Amniotic stem cell (primary cell): ENCODE data around the gene KRTDAP.

ENCODE experiments used
- DNase-seq: peaks from one replicate; lab custom pipeline; 2025; lab: John Stamatoyannopoulos, UW

KRTDAP gene, protein sequence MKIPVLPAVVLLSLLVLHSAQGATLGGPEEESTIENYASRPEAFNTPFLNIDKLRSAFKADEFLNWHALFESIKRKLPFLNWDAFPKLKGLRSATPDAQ

DNA sequence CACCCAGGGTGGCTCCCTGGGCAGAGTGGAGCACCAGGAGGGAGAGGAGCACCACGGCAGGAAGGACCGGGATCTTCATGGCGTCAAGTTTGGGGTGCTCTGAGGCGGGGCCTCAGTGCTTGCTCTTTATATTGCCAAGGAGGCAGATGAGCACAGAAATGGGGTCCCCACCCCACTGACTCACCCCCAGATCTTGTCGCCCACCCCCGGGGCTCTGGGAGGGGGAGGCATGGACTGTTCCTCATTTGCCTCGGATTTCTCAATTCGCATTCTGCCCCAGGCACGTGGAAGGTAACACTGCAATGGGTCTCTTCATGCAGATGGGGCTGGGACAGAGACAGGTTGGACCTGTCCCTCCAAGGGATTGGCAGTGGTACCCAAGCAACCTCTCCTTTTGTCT lies at the start of gene KRTDAP:
Gene KRTDAP, minus strand, starts transcription at position 101 of the 400 bp plus-strand sequence. Its CDS starts 22 bp downstream, at position 79.
- DNase-seq, result no peak

DNA sequence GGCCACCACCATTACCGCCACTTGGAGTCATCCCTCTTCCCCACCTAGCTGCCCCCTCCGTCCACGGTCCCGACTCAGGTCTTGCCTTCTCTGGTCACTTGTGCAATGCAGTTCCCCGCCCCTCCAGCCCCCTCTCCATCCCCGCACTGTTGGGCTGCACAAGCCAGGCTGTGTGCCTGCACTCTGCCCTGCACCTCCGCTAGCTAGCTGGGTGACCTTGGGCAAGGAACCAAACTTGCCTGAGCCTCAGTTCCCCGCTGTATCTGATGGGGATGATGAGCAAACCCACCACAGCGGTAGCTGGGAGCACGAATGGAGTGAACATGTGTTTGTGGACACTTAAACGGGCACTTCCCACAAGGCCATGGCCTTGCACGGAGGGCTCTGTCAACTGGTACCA lies 49.6 kb upstream of the KRTDAP start:
- DNase-seq, result no peak

DNA sequence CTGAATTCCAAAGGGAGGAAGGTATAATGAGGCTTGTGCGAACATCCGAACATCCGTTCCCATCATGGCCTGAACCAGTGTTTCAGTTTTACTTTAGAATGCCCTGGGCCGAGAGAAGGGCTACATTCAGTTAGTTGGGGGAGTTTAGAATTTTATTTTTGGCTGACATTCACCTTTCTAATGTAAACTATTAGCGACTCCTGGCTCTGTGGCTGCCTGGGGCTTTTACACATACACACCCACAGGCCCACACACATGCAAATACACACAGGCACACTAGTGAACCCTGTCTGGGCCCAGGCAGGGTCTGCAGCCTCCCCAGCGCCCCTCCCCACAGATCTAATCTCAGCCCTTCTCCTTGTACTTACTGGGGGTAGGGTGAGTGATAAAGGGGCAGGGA lies 49.0 kb upstream of the KRTDAP start:
- DNase-seq, result no peak

DNA sequence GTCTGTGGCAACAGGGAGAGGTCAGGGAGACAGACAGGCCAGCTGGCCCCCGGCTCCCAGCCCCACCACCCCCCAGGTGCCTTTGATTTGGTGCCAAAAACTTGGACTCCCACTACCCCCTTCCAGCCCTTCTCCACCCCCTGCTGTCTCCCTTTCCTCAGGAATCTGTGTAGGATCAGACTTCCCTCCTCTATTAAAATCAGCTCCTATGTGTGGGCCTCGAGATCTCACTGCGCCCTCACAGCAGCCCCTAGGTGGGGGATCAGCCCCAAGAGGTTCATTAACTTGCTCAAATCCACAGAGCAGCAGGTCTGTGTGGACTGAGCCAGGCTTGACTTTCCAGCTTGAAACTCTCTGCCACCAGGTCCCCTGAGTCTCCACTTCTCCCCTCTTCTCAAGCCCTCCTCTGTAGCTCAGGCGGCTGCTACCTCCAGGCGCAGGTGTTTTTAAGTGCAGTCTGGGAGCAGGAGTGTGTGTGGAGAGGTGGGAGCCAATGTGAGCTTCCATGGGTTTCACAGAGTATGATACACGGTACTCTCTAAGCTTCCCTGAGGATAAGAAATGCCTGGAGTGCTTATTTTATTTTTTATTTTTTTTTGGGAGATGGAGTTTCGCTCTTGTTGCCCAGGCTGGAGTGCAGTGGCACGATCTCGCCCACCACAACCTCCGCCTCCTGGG lies 44.7 kb upstream of the KRTDAP start:
- no peak for DNase-seq

DNA sequence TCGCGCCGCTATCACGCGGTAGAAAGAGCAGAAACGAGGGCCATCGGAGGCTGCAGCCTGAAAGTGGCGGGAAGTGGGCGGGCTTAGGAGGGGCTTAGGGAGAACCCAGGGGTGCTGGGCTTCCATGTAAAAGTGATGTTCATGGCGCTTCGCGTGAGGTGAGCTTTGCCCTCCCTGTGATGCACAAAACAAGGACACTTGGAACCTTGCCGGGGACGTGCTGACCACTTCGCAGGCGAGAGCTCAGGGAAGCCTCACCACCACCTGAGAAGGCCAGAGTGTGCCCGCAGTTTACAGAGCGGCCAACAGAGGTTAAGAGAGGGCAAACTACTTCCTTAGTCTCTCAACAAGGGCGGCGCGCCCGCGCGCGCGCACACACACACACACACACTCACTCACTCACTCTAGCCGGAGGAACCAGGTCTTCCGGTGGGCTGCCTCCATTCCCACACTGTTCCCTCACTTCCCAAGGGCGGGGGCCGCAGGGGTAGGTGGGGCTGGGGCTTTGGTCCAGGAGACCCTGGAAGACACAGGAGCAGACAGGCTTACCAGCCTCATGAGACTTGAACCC lies 43.6 kb upstream of the KRTDAP start:
- no peak for DNase-seq

DNA sequence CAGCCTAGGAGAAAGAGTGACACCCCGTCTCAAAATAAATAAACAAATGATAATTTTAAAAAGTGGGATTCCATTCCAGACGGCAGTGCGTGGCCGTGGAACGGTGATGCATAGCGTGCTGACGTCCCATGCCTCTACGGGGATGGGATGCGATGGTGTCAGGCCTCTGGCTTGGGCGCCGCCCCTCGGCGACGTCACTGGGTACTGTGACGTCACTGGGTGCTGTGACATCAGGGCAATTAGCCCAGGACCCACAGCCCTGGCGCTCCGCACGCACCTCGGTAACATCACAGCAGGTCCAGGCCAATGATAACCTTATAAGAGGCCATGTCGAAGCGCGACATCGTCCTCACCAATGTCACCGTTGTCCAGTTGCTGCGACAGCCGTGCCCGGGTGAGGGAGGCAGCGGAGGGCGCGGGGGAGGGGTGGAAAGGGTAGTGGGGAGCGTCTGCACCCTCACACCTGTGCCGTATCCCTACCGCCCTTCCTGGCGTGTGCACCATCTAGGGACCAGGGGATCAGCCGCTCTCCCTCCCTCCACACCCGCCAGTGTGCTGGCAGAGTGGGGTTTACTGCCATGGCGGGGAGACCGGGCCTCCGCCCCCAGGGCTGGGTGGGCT lies 43.0 kb upstream of the KRTDAP start, which contains the start of gene GAPDHS:
Gene GAPDHS, plus strand, starts transcription at position 256 of the 621 bp plus-strand sequence. Its CDS starts 72 bp downstream, at position 328.
- no peak for DNase-seq

DNA sequence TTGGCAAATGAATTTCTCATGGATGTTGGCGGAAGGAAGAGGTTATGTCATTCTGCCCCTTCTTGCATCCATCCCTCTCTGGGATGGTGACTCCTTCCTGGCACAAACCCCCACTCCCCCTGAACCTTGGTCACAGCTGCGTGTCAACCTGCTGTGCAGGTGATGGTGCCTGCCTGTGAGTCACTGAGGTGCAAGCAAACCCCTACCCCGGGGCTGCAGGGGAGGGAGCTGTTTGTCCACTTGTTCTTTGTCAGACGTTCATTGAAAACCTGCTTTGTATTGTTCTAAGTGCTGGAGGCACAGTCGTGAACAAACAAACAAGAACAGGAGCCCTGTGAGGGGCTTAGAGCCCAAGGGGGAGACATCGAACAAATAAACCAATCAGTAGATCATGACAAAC lies 41.0 kb upstream of the KRTDAP start:
- DNase-seq, result no peak

DNA sequence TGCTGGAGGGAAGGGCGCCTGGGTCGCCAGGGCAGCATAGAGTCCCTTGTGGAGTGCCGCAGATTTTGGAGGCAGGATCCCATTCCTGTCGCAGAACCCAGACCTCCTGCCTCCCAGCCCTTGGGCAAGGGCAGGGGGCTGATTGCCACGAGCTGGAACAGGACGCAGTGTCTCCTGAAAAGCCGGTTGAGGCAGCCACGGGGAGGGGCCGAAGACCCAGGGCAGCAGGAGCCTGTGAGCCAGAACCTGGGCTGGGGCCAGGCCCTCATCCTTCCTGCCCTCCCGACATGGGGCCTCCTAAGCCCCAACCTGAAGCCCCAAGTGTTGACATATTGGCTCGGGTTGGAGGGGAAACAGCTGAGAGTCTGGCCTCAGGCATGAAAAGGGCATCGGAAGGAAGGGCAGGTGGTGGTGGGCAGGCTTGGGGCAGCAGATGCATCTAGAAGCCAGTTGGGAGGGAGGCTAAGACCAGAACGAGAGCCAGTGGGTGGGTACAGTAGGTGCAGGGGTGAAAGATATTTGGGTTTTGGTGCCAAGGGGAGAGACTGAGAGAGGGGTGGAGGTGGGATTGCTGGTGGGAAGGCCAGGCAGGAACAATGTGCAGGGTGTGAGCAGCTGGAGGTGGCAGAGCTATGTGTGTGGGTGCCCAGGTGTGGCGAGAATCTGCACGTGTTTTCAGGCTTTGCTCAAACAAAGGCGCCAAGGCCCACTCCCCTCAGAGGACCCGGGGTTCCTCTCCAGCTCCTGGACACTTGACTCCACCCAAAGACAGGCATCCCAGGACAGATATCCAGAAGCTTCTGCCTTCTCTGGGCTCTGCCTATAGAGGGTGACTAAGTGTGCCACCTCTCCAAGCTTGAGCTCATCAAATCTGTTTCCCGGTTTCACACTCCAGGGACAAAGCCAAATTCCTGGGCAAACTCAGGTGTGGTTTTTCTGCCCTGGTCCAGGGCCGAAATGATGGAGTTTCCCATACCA lies 39.3 kb upstream of the KRTDAP start:
- DNase-seq, result no peak

DNA sequence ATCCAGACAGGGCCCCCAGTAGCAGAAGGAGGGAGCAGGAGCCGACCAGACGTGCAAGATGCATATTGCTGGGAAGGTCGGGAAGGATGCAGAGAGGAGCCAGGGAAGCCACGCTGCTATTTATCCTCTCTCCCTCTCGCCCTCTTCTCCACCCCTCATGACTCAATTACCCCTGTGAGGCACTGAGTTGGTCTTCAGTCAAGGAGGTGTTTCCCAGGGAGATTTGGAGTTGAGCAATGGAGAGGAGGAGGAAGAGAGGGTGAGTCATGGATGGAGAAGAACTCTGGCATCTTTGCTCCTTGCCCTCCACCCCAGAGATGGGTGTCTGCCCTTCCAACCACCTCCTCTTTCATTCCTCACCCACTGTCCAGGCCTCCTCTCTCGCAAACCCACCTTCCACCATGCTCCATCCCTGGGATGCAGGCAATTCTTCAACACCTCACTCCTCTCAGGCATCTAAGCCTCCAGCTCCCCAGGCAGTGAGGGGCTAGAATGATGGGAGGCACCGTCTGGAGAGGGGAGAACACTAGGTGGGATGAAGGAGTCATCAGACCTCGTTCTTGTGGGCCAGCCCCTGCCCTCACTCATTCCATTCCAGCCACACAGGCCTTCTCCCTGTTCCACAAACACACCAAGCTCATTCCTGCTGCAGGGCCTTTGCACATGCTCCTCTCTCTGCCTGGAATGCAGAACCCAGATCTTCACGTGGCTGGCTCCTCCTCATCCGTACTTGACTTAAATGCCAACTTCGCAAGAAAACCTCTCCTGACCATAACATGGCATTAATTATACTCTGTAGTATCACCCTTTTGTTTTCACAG lies 38.2 kb upstream of the KRTDAP start, which contains the start of gene SBSN:
Gene SBSN, minus strand, starts transcription at position 94 of the 821 bp plus-strand sequence. Its CDS starts 30 bp downstream, at position 64.
- peak; percentile 10 for DNase-seq

DNA sequence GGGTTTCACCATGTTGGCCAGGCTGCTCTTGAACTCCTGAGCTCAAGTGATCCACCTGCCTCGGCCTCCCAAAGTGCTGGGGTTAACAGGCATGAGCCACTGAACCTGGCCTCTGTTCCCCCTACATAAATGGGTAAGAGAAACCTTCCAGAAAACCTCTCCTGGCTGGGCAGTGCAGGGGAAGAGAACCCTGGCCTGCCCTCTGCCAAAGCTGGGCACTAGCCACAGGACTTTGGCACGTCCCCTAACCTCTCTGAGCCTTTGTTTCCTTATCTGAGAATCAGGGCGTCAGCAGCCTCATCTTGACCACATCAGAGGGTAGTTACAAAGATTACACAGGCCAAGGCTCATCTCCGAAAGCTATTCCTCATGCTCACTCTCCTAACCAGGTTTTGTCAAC lies 35.6 kb upstream of the KRTDAP start:
- DNase-seq, result no peak

DNA sequence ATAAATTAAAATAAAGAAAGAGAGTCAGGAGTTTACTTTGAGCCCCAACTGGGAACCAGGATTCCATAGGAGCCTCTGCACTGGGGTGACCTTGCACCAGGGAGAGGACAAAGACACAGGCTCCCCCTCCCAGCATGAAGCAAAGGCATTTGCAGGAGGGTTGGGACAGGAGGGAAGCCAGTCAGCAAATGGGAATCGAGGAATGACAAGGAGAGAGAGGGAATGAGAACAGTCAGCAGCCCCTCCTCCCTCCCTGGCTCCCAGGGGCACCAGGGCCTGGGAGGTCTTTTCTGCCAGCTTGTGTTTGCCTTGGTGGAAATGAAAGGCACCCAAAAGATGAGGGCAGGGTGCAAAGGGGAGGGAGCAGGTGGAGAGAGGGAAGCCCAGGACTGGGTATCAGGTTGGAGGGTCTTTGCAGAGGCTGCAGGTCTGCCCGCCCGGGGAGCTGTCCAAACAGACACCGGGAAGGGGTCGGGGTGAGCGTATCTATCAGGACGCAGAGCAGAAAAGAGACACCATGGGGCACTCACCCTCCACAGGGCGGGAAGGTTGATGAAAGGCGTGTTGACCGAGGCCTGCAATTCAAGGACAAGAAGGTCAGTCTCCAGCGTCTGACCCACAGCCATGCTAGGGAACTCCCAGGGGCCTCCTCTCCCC lies 34.0 kb upstream of the KRTDAP start:
- DNase-seq, result no peak

DNA sequence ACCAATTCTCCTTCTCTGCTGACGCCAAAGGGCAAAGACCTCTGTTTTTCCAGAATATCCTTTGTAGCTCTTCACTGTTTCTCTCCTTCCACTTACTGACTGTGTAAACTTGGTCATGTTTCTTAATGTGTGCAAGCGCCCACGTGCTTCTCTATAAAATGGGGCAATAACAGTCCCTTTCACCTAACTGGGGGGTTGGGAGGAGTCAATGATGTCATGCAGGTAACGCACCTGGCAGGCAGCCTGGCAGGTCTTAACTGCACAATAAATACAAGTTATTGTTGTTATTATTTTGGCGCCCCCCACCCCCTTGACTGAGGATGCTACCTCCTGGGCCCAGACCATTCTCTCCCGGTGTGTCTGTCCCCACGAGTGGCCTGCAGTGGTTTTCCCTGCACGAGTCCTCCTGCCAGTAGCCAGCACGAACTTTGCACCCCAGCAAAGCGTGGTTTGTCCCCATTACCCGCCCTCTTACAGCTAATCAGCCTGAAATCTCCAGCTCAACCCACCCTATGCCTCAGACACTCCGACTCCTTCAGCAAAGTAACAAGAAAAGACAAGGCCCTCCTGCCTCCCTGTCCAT lies 32.6 kb upstream of the KRTDAP start:
- no peak for DNase-seq

DNA sequence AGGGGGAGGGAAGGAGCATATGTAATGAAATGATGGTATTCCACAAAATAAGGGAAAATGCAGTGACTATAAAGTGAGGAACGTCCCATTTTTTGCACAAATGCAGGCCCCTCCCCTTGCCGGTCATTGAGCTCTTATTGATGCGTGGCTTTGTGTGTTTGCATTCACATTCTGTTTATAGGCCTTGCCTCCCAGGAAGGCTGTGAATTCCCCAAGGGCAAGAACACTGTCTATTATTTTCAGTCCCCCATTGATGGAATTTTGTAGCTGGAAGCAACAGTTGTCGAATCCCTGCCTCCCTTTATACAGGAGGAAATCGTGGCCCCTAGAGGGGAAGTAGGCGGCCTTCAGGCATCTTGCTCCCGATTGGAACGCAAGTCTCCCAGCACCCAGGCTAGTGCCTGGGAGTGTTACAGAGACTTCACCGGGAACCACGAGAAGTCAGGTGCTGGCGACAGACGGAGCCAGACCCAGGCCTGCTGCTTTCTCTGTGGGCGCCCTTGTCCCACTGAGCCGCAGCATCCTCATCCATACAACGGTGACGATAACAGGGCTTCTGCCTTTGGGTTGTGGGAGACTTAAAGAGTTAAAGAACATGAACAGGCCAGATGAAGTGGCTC lies 31.0 kb upstream of the KRTDAP start:
- no peak for DNase-seq

DNA sequence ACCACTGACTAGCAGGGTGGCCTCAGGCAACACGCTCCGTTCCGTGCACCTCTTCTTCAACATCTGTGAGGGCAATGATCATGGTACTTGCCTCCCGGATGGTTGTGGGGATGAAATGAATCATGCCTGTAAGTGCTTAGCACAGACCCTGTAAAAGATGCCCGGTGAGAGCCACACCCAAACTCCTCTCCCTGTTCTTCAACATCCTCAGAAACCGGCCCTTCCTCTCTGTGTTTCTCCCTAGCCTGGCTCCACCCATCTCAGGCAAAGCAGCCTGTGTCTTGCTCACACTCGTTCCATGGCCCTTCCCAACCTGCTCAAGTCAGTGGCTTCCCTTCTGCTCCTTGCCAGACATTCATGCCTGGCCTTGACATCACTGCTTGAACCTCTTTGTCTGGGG lies 29.0 kb upstream of the KRTDAP start:
- DNase-seq, result no peak

DNA sequence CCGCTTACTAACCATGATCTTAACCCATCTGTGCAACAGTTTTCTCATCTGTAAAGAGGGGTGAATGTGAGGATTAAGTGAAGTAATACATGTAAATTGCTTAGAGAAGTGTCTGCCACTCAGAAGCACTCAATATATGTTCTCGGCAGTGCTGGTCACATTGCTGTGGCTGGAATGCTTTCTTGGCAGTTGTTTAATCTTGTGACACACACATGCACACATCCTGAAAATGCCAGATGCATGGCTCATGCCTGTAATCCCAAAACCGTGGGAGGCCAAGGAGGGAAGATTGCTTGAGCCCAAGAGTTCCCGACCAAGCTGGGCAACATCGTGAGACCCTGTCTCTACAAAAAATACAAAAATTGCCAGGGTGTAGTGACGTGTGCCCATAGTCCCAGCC lies 28.0 kb upstream of the KRTDAP start:
- peak; percentile 61 for DNase-seq

DNA sequence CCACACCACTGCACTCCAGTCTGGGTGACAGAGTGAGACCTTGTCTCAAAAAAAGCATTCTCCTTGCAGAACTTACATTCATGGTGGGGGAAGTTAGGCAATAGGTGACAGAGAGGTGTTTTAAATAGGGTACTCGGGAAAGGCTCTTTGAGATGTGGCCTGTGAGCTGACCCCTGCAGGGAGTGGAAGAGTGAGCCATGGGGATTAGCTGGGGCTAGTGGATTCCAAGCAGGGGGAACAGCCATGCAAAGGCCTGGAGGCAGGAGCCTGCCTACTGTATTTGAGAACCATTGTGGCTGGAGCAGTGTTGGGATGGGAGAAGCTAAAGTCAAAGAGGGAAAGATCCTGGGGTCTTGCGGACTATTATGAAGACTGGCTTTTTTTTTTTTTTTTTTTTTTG lies 27.1 kb upstream of the KRTDAP start:
- no peak for DNase-seq

DNA sequence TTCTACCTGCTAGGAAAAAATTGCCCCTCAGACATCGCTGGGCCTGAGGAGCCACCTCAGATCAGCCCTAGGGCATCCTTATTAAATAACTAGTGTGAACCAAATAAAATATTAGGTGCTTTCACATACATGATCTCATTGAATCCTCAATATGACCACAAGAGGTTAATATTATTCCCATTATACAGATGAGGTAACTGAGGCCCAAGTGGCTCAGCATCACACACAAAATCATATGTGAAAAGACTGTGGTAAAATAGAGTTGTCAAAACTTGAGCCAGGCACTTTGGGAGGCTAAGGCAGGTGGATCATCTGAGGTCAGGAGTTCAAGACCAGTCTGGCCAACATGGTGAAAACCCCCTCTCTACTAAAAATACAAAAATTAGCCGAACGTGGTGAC lies 26.0 kb upstream of the KRTDAP start:
- no peak for DNase-seq

DNA sequence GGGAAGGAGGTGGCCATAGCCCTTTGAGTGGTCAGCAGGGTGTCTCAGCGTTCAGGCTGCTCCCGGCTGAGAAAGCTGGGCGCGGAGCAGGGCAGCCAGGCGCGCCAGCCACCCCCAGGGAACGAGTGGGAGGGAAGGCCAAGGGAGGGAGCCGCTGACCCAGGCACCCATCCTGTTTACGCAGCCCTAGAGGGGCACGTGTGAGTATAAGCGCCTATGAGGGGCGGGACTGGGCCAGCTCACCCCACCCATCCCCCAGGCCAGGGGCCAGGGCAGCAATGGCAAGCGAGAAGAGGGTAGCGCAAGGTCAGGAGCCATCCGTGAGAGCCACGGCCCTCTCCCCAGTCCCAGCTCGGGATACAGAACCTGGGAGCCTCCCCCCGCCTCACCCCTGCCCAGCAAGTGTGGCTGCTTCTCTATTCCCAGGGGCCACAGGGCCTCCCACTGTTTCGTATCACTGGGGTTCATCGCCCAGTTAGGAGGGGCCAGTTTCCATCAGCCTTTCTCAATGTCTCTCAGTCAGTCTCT lies 24.1 kb upstream of the KRTDAP start:
- no peak for DNase-seq

DNA sequence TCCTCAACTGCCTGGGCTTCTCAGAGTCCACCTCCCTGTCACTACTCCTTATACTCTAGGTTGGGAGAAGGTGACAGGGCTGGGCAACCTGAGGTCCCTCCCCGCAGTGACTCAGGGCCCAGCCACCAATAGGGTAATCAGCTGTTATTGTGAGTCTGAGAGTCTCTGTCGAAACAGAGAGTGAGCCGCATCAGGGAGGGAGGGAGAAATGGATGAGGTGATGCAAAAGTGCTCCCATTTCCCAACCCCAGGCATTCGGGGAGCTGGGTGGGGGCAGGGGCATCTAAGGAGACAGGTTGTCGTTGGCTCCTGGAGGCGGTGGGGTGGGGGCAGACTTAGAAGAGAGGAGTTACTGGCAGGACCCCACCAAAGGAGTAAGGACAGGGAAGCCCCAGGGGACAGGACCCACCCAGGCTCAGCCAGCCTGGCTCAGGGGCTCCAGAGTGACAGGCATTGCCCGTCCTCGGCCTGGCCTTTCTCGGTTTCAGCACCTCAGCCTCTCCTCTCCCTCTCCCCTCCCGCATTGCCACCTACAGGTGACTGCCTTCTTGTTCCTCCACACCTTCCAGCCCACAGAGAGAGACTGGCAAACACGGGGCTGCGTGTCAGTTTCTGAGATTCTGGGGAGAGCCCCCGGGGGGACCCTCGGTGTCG lies 23.5 kb upstream of the KRTDAP start, which contains the start of gene DMKN:
Gene DMKN, minus strand, starts transcription at position 22 of the 654 bp plus-strand sequence. CDS start 174 bp downstream, outside the sequence.
- no peak for DNase-seq
